GM21619 (cell line): Measurements from ENCODE around the gene CCDC71L.

Experiments
- ATAC-seq: cut with Tn5 transposase; IDR thresholded peaks from one replicate; pipeline ENCODE4 v1.9.1; 2021; ENCODE audit not compliant: unreplicated experiment

The CCDC71L gene

GRCh38 chr7:106609416-106609815 is 51.5 kb downstream of the CCDC71L start:
- no peak for ATAC-seq

- no peak for ATAC-seq
Observed at GRCh38 chr7:106608661-106609060, 52.3 kb downstream of the CCDC71L start.
